Upper lobe of left lung (tissue), 6 donors: ENCODE data around the gene CLNK. TPM values are rescaled to one million over a fixed set of nuclear protein-coding genes. Genes with fewer than 3 reads are reported as not detected.
"Not testable (repeated sequence)": the region's sequence is repeated elsewhere in the genome, so short reads cannot be mapped to it uniquely, and the experiment has no call there.

Experiments used
- ATAC-seq, 2 donors: fragments of 200-7000 bp; cut with Tn5 transposase; one replicate each; pipeline ENCODE4 v1.9.1; 2022; ENCODE audit warnings: mild to moderate bottlenecking in 2 of 2, moderate library complexity in 2 of 2; ENCODE audit not compliant: low FRiP score in 2 of 2
- DNase-seq, 2 donors: peaks; one replicate each; pipeline ENCODE4 v3.0.0-alpha.2; 2019 to 2020
- H3K27ac ChIP-seq, 4 donors: fragments of 200-600 bp; sonication (generic); one replicate each; pipeline ENCODE4 v1.5.1; 2016 to 2019
- H3K27me3 ChIP-seq, 4 donors: fragments of 200-600 bp; sonication (generic); one replicate each; pipeline ENCODE4 v1.5.1; 2017 to 2019
- H3K36me3 ChIP-seq, 4 donors: fragments of 200-600 bp; sonication (generic); one replicate each; pipeline ENCODE4 v1.5.1; 2016 to 2019
- H3K4me1 ChIP-seq, 4 donors: fragments of 200-600 bp; sonication (generic); one replicate each; pipeline ENCODE4 v1.5.1; 2018 to 2019
- H3K4me3 ChIP-seq, 4 donors: fragments of 200-600 bp; sonication (generic); one replicate each; pipeline ENCODE4 v1.5.1; 2017 to 2019; ENCODE audit warnings: mild to moderate bottlenecking in 2 of 4, moderate library complexity in 1 of 4
- H3K9me3 ChIP-seq, 4 donors: fragments of 200-600 bp; sonication (generic); one replicate each; pipeline ENCODE4 v1.5.1; 2018 to 2019
- EP300 ChIP-seq, 4 donors: sonication (generic); formaldehyde crosslinking; IDR thresholded peaks; one replicate each; pipeline ENCODE4 v1.5.1; 2017; ENCODE audit warnings: antibody characterized with exemption in 4 of 4, control low read depth in 2 of 4
- POLR2A ChIP-seq, 4 donors: fragments of 450-650 bp; IDR thresholded peaks; one replicate each; pipeline ENCODE4 v1.5.1; 2016 to 2017; ENCODE audit warnings: antibody characterized with exemption in 4 of 4, mild to moderate bottlenecking in 2 of 4
- POLR2AphosphoS5 ChIP-seq, 2 donors: sonication (generic); formaldehyde crosslinking; IDR thresholded peaks; one replicate each; pipeline ENCODE4 v1.5.1; 2017; ENCODE audit warnings: antibody characterized with exemption in 2 of 2
- WGBS, 2 donors: methylation state at CpG; one replicate each; pipeline ENCODE4 v1.1.5; 2017 to 2018; 5-methylcytosine and 5-hydroxymethylcytosine counted together
- total RNA-seq, 6 donors: library from RNA; depleted of rRNA in 4 of 6; stranded (reverse); fragments of >200 nt in 4 of 6; gene quantifications; one replicate each; pipeline versions ENCODE4 v1.1.0 to v1.2.1, GENCODE V29; 2016 to 2021
- TF ChIP-seq, protein P1 (sequence below), 6 experiments: fragments of 450-650 bp in 4 of 6; fragments of 200-600 bp in 2 of 6; sonication (generic) in 2 of 6; IDR thresholded peaks; one replicate each; pipeline ENCODE4 v1.5.1; 2016 to 2019; ENCODE audit warnings: antibody characterized with exemption in 6 of 6
- donor health status: DM: no; HTN: no; CAD: no; lungs with moderate emphysema.
- donor health status: DM: no; HTN: yes; CAD: no; lungs with severe emphysema.

Gene CLNK
- total RNA-seq, 6 donors from 2014 or later, result 0.14 to 0.69 (median 0.20) TPM; not detected in 3

DNA sequence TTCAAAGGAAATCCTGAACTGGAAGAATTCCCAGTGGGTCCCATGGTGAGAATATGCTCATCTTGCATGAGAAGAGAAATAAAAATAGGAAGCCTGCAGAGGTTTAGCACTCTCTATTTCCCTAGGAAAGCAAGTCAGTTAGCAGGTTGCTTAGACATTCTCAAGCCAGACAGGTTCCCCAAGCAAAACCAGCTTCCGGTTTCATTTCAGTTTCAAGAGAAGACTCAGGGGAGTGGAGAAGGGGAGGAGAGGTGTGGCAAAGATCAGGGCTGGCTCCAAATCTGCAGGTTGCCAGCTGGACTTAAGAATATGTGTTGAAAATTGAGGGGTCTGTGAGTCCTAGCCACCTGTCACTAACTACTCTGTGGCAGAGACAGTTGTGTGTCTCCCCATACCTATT is 107.5 kb downstream of the CLNK start:
- ATAC-seq, result no peak
- WGBS, 2 donors, result 13 to 39% methylated on average over 1 of the region's 1 CpG
- DNase-seq, result no peak
- Histone ChIP-seq H3K4me1 (peaks cover 0 to 4% (median 0%) of the 10 kb centered on the region in 4 donors), H3K4me3 (no peak overlapping the region), H3K27ac (no peak overlapping the region), H3K27me3 (no peaks in the 10 kb centered on the region), H3K36me3 (no peaks in the 10 kb centered on the region), H3K9me3 (no peaks in the 10 kb centered on the region)
- TF ChIP-seq POLR2A (IDR thresholded peaks at IDR 0.05), result no peak
- TF ChIP-seq, protein P1, sequence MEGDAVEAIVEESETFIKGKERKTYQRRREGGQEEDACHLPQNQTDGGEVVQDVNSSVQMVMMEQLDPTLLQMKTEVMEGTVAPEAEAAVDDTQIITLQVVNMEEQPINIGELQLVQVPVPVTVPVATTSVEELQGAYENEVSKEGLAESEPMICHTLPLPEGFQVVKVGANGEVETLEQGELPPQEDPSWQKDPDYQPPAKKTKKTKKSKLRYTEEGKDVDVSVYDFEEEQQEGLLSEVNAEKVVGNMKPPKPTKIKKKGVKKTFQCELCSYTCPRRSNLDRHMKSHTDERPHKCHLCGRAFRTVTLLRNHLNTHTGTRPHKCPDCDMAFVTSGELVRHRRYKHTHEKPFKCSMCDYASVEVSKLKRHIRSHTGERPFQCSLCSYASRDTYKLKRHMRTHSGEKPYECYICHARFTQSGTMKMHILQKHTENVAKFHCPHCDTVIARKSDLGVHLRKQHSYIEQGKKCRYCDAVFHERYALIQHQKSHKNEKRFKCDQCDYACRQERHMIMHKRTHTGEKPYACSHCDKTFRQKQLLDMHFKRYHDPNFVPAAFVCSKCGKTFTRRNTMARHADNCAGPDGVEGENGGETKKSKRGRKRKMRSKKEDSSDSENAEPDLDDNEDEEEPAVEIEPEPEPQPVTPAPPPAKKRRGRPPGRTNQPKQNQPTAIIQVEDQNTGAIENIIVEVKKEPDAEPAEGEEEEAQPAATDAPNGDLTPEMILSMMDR (IDR thresholded peaks at IDR 0.05), result no peak
- no peak for TF ChIP-seq EP300 (IDR thresholded peaks at IDR 0.05)
- TF ChIP-seq POLR2AphosphoS5 (IDR thresholded peaks at IDR 0.05), result no peak

DNA sequence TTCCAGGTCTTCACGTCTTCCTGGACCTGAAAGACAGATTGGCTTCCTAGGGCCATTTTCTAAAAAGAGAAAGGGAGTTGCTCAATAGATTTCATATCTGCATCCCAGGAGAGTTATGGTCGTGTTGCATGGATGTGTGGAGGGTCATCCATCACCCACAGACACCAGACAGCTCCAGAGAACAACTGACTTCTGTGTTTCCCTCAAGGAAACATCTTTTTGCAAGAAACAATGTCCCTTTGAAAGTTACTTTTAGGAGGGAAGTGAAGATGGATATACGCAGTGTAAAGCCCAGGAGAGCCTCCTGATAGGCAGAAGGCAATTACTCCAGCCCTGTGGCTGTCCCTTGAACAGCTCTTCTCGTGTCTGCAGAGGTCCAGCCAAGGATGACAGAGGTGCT is 108.3 kb downstream of the CLNK start:
- Histone ChIP-seq H3K36me3 (no peaks in the 10 kb centered on the region), H3K27ac (no peak overlapping the region), H3K4me1 (peaks cover 0 to 4% (median 0%) of the 10 kb centered on the region in 4 donors), H3K27me3 (no peaks in the 10 kb centered on the region), H3K9me3 (no peaks in the 10 kb centered on the region), H3K4me3 (no peak overlapping the region)
- TF ChIP-seq POLR2AphosphoS5 (IDR thresholded peaks at IDR 0.05), result no peak
- TF ChIP-seq EP300 (IDR thresholded peaks at IDR 0.05), result no peak
- no peak for TF ChIP-seq POLR2A (IDR thresholded peaks at IDR 0.05)
- TF ChIP-seq, protein P1 (IDR thresholded peaks at IDR 0.05), result no peak
- no peak for ATAC-seq
- DNase-seq, result no peak
- 83 to 88% methylated on average over 4 of the region's 4 CpGs for WGBS, 2 donors

GRCh38 chr4:10575414-10575813 is 109.2 kb downstream of the CLNK start:
- Histone ChIP-seq H3K36me3 (no peaks in the 10 kb centered on the region), H3K27ac (no peak overlapping the region), H3K27me3 (no peaks in the 10 kb centered on the region), H3K9me3 (no peaks in the 10 kb centered on the region), H3K4me3 (no peak overlapping the region), H3K4me1 (peaks cover 0 to 4% (median 0%) of the 10 kb centered on the region in 4 donors)
- no peak for TF ChIP-seq EP300 (IDR thresholded peaks at IDR 0.05)
- TF ChIP-seq, protein P1 (IDR thresholded peaks at IDR 0.05), result no peak
- TF ChIP-seq POLR2AphosphoS5 (IDR thresholded peaks at IDR 0.05), result no peak
- TF ChIP-seq POLR2A (IDR thresholded peaks at IDR 0.05), result no peak
- peak in 1 of 2 donors; percentile 59 for ATAC-seq
- 87 to 89% methylated on average over 4 to 7 of the region's 7 CpGs for WGBS, 2 donors
- DNase-seq, result peak in 1 of 2 donors; percentile 21

GRCh38 chr4:10574553-10574952 is 110.0 kb downstream of the CLNK start:
- 78 to 89% methylated on average over 8 of the region's 8 CpGs for WGBS, 2 donors
- not testable (repeated sequence) for ATAC-seq, H3K4me1 ChIP-seq, H3K27ac ChIP-seq, H3K36me3 ChIP-seq, DNase-seq, H3K4me3 ChIP-seq, H3K27me3 ChIP-seq, H3K9me3 ChIP-seq

GRCh38 chr4:10571909-10572308 is 112.7 kb downstream of the CLNK start:
- no peak for DNase-seq
- Histone ChIP-seq H3K36me3 (no peaks in the 10 kb centered on the region), H3K4me3 (no peak overlapping the region), H3K4me1 (peaks cover 0 to under 1% (median 0%) of the 10 kb centered on the region in 4 donors), H3K9me3 (no peaks in the 10 kb centered on the region), H3K27me3 (no peaks in the 10 kb centered on the region), H3K27ac (no peak overlapping the region)
- no peak for TF ChIP-seq POLR2A (IDR thresholded peaks at IDR 0.05)
- TF ChIP-seq EP300 (IDR thresholded peaks at IDR 0.05), result no peak
- TF ChIP-seq POLR2AphosphoS5 (IDR thresholded peaks at IDR 0.05), result no peak
- TF ChIP-seq, protein P1 (IDR thresholded peaks at IDR 0.05), result no peak
- ATAC-seq, result no peak
- 61 to 75% methylated on average over 2 of the region's 2 CpGs for WGBS, 2 donors
